T-helper 9 cell (primary cell): ENCODE results near the gene MORN1.

ENCODE experiments used
- DNase-seq: peaks from one replicate; pipeline ENCODE4 v3.0.0-alpha.2; 2020

Gene MORN1

GRCh38 chr1:2418791-2419320 is 27.5 kb upstream of the MORN1 start:
- no peak for DNase-seq

GRCh38 chr1:2417833-2418225 is 26.5 kb upstream of the MORN1 start:
- DNase-seq, result no peak

GRCh38 chr1:2417083-2417832 is 25.9 kb upstream of the MORN1 start:
- DNase-seq, result no peak

GRCh38 chr1:2416403-2416802 is 25.0 kb upstream of the MORN1 start:
- peak; percentile 31 for DNase-seq

- no peak for DNase-seq
Measured at GRCh38 chr1:2415801-2416208, 24.5 kb upstream of the MORN1 start.

GRCh38 chr1:2415337-2415736 is 24.0 kb upstream of the MORN1 start:
- no peak for DNase-seq

GRCh38 chr1:2414297-2414958 is 23.1 kb upstream of the MORN1 start:
- DNase-seq, result peak; percentile 74

GRCh38 chr1:2413495-2414296 is 22.3 kb upstream of the MORN1 start:
- DNase-seq, result no peak

GRCh38 chr1:2412773-2413494 is 21.6 kb upstream of the MORN1 start:
- no peak for DNase-seq

- peak; percentile 98 for DNase-seq
Measured at GRCh38 chr1:2412395-2412772, 21.0 kb upstream of the MORN1 start, which contains the start of gene PEX10. Gene PEX10, minus strand, starts transcription at chr1:2412564. Its CDS starts 62 bp downstream, at chr1:2412502.

GRCh38 chr1:2411801-2412394 is 20.5 kb upstream of the MORN1 start:
- no peak for DNase-seq

GRCh38 chr1:2409745-2410144 is 18.4 kb upstream of the MORN1 start:
- no peak for DNase-seq

GRCh38 chr1:2408859-2409276 is 17.5 kb upstream of the MORN1 start:
- DNase-seq, result no peak

GRCh38 chr1:2408456-2408855 is 17.1 kb upstream of the MORN1 start:
- no peak for DNase-seq

GRCh38 chr1:2407991-2408275 is 16.6 kb upstream of the MORN1 start:
- no peak for DNase-seq

GRCh38 chr1:2407166-2407990 is 16.0 kb upstream of the MORN1 start:
- no peak for DNase-seq

- DNase-seq, result no peak
Measured at GRCh38 chr1:2406451-2407041, 15.2 kb upstream of the MORN1 start.

- DNase-seq, result no peak
Measured at GRCh38 chr1:2405588-2406295, 14.4 kb upstream of the MORN1 start.

GRCh38 chr1:2404890-2405511 is 13.6 kb upstream of the MORN1 start:
- DNase-seq, result no peak
